Measurements from ENCODE around the gene MIDN.
A peak's percentile ranks its signal among the peaks of the same experiment; 100 is the strongest.

The MIDN gene

DNA sequence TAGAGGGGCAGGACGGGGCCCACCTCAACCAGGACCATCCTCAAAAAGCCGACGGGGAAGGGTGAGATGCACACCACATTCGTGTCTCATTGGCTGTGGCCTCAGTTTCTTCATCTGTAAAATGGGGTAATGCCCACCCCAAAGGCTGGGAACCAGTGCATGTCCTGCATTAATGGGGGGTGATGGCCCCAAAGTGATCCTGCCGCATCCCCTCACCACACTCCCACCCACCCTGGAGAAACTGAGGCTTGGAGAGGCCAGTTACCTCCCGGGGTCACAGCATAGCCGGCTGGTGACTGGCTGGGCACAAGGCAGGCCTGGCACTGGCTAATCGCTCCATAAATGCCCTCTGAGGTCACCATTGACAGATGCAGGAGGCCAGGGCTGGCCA, 640 bp upstream of the MIDN start:
- H3K4me1 ChIP-seq (ENCODE audit: control insufficient read depth, insufficient read depth, low read length) = peaks cover 4% of the 10 kb centered on the region; the same call in 1 of the 2 replicates
- no peak overlapping the region for H3K27ac ChIP-seq (ENCODE audit: extremely low read depth, low read depth, low read length)
- H3K9me3 ChIP-seq (ENCODE audit: control insufficient read depth, insufficient read depth, low read depth, low read length) = no peaks in the 10 kb centered on the region
- H3K4me3 ChIP-seq (ENCODE audit: low read depth, low read length) = no peak overlapping the region
- POLR2A ChIA-PET = interaction anchor here (7.7 kb wide), 1 partner anchor 22 kb away, joined by 231 read pairs; the partner anchor contains the start of gene CIRBP
- CTCF ChIA-PET = interaction anchor here (5.5 kb wide), 1 partner anchor 17 kb away, joined by 299 read pairs; the partner anchor contains the start of gene CIRBP
- peaks cover 0 to 21% of the 10 kb centered on the region in 2 experiments; a peak in 1 of 3 replicates for H3K36me3 ChIP-seq (ENCODE audit: control insufficient read depth in 2 of 2, insufficient read depth in 1 of 2, low read length in 2 of 2)
- TF ChIP-seq ZNF747 (tag by site-specific recombination; IDR thresholded peaks at IDR 0.05) (no peak), ZNF324 (tag by site-specific recombination; IDR thresholded peaks at IDR 0.05) (no peak), SALL2 (tag by site-specific recombination; IDR thresholded peaks at IDR 0.05; ENCODE audit: borderline replicate concordance) (no peak), HIC1 (tag by site-specific recombination; IDR thresholded peaks at IDR 0.05) (0 out of 2 replicates have a peak, but pooled peaks have one; percentile 65), ZNF140 (tag by site-specific recombination; IDR thresholded peaks at IDR 0.05) (no peak), ZNF580 (tag by site-specific recombination; IDR thresholded peaks at IDR 0.05) (peak; percentile 61; the same call in 1 of the 2 replicates), PRDM2 (tag by site-specific recombination; IDR thresholded peaks at IDR 0.05; ENCODE audit: borderline replicate concordance) (no peak), ZNF423 (tag by site-specific recombination; IDR thresholded peaks at IDR 0.05) (no peak), ZEB2 (tag by site-specific recombination; IDR thresholded peaks at IDR 0.05) (no peak), OVOL3 (tag by site-specific recombination; IDR thresholded peaks at IDR 0.05) (no peak), ZNF76 (tag by site-specific recombination; IDR thresholded peaks at IDR 0.05; ENCODE audit: borderline replicate concordance, low read depth) (no peak), ZNF529 (tag by site-specific recombination; IDR thresholded peaks at IDR 0.05; ENCODE audit: insufficient replicate concordance) (no peak), ZNF121 (tag by site-specific recombination; IDR thresholded peaks at IDR 0.05) (no peak), ZNF202 (tag by site-specific recombination; IDR thresholded peaks at IDR 0.05; ENCODE audit: borderline replicate concordance) (no peak), ZBTB7A (tag by site-specific recombination; IDR thresholded peaks at IDR 0.05; ENCODE audit: low read depth) (peak; percentile 59; the same call in 1 of the 2 replicates), KLF17 (tag by site-specific recombination; IDR thresholded peaks at IDR 0.05) (no peak), ZNF19 (tag by site-specific recombination; IDR thresholded peaks at IDR 0.05; ENCODE audit: low read depth) (no peak), BCL11B (tag by site-specific recombination; IDR thresholded peaks at IDR 0.05; ENCODE audit: low read depth) (no peak), GLIS1 (tag by site-specific recombination; IDR thresholded peaks at IDR 0.05) (no peak), ZNF792 (tag by site-specific recombination; IDR thresholded peaks at IDR 0.05) (no peak), GLI4 (tag by site-specific recombination; IDR thresholded peaks at IDR 0.05) (no peak), ZNF223 (tag by site-specific recombination; IDR thresholded peaks at IDR 0.05) (no peak)
- TF ChIP-seq, protein P1, sequence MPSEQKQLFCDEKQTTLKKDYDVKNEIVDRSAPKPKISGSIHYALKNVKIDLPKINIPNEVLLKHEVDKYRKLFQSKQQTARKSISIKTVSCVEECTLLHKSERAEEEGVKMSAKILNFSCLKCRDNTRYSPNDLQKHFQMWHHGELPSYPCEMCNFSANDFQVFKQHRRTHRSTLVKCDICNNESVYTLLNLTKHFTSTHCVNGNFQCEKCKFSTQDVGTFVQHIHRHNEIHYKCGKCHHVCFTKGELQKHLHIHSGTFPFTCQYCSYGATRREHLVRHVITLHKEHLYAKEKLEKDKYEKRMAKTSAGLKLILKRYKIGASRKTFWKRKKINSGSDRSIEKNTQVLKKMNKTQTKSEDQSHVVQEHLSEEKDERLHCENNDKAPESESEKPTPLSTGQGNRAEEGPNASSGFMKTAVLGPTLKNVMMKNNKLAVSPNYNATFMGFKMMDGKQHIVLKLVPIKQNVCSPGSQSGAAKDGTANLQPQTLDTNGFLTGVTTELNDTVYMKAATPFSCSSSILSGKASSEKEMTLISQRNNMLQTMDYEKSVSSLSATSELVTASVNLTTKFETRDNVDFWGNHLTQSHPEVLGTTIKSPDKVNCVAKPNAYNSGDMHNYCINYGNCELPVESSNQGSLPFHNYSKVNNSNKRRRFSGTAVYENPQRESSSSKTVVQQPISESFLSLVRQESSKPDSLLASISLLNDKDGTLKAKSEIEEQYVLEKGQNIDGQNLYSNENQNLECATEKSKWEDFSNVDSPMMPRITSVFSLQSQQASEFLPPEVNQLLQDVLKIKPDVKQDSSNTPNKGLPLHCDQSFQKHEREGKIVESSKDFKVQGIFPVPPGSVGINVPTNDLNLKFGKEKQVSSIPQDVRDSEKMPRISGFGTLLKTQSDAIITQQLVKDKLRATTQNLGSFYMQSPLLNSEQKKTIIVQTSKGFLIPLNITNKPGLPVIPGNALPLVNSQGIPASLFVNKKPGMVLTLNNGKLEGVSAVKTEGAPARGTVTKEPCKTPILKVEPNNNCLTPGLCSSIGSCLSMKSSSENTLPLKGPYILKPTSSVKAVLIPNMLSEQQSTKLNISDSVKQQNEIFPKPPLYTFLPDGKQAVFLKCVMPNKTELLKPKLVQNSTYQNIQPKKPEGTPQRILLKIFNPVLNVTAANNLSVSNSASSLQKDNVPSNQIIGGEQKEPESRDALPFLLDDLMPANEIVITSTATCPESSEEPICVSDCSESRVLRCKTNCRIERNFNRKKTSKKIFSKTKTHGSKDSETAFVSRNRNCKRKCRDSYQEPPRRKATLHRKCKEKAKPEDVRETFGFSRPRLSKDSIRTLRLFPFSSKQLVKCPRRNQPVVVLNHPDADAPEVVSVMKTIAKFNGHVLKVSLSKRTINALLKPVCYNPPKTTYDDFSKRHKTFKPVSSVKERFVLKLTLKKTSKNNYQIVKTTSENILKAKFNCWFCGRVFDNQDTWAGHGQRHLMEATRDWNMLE (tag by site-specific recombination; conservative IDR thresholded peaks at IDR 0.05; ENCODE audit: low read depth) = no peak
